Muscle of arm (tissue), 12 donors: ENCODE results near the gene VAPB. TPM values are rescaled to one million over a fixed set of nuclear protein-coding genes. Genes with fewer than 3 reads are reported as not detected.

ENCODE experiments used
- polyA plus RNA-seq, 12 donors: library from polyadenylated mRNA; unstranded; fragments of 120-200 nt; gene quantifications; one replicate each; pipeline ENCODE4 v1.2.1, GENCODE V29; 2013; ENCODE audit not compliant: insufficient read length in 12 of 12

VAPB gene
- polyA plus RNA-seq, 12 donors: 52.0 to 64.8 (median 58.9) TPM; not detected in 1

Other genes starting within 250 kb of the VAPB start
- not detected for gene ANKRD60, start 160.6 kb upstream of the VAPB start, polyA plus RNA-seq
- gene RAB22A, start 79.5 kb upstream of the VAPB start, polyA plus RNA-seq: 10 to 100 TPM in 10 of 12 donors, 1 to 10 TPM in 1, not detected in 1; 9.9 to 19.5 (median 15.5) TPM
- gene APCDD1L, start 126.2 kb downstream of the VAPB start, polyA plus RNA-seq: 10 to 100 TPM in 2 of 12 donors, 1 to 10 TPM in 8, not detected in 2; 3.7 to 10.6 (median 6.8) TPM